Ascending aorta (tissue), 2 donors: ENCODE data around the gene CRACR2B. TPM values are rescaled to one million over a fixed set of nuclear protein-coding genes. Genes with fewer than 3 reads are reported as not detected.

ENCODE experiments used
- DNase-seq, 2 donors: peaks; one replicate each; pipeline ENCODE4 v3.0.0-alpha.2; 2019; ENCODE audit warnings: low spot score in 2 of 2
- H3K27ac ChIP-seq, 2 donors: fragments of 200-600 bp; sonication (generic); one replicate each; pipeline ENCODE4 v1.5.1; 2016 to 2017; ENCODE audit warnings: mild to moderate bottlenecking in 1 of 2
- H3K27me3 ChIP-seq: fragments of 200-600 bp; sonication (generic); one replicate; pipeline ENCODE4 v1.5.1; 2017
- H3K36me3 ChIP-seq, 2 donors: fragments of 200-600 bp; sonication (generic); one replicate each; pipeline ENCODE4 v1.5.1; 2016
- H3K4me1 ChIP-seq, 2 donors: fragments of 200-600 bp; sonication (generic); one replicate each; pipeline ENCODE4 v1.5.1; 2016 to 2017; ENCODE audit warnings: mild to moderate bottlenecking in 1 of 2
- H3K4me3 ChIP-seq, 2 donors: fragments of 200-600 bp; sonication (generic); one replicate each; pipeline ENCODE4 v1.5.1; 2016 to 2017; ENCODE audit warnings: mild to moderate bottlenecking in 1 of 2
- H3K9me3 ChIP-seq, 2 donors: fragments of 200-600 bp; sonication (generic); one replicate each; pipeline ENCODE4 v1.5.1; 2016
- intact Hi-C: fragments of 100-400 bp; cut with DNase I; formaldehyde crosslinking; loops from one replicate; pipeline ENCODE4 v1.15.1; 2023
- total RNA-seq: library from RNA; depleted of rRNA; stranded (reverse); fragments of >200 nt; gene quantifications from one replicate; pipeline ENCODE4 v1.1.0, GENCODE V29; 2016
- TF ChIP-seq, protein P1 (sequence below), 3 experiments: fragments of 200-600 bp in 2 of 3; fragments of 450-650 bp in 1 of 3; sonication (generic) in 2 of 3; IDR thresholded peaks; one replicate each; pipeline ENCODE4 v1.5.1; 2016 to 2019; ENCODE audit warnings: antibody characterized with exemption in 3 of 3, mild to moderate bottlenecking in 1 of 3, moderate library complexity in 1 of 3

Gene CRACR2B
- total RNA-seq, 1 donor from 2014 or later: 20.5 TPM

DNA sequence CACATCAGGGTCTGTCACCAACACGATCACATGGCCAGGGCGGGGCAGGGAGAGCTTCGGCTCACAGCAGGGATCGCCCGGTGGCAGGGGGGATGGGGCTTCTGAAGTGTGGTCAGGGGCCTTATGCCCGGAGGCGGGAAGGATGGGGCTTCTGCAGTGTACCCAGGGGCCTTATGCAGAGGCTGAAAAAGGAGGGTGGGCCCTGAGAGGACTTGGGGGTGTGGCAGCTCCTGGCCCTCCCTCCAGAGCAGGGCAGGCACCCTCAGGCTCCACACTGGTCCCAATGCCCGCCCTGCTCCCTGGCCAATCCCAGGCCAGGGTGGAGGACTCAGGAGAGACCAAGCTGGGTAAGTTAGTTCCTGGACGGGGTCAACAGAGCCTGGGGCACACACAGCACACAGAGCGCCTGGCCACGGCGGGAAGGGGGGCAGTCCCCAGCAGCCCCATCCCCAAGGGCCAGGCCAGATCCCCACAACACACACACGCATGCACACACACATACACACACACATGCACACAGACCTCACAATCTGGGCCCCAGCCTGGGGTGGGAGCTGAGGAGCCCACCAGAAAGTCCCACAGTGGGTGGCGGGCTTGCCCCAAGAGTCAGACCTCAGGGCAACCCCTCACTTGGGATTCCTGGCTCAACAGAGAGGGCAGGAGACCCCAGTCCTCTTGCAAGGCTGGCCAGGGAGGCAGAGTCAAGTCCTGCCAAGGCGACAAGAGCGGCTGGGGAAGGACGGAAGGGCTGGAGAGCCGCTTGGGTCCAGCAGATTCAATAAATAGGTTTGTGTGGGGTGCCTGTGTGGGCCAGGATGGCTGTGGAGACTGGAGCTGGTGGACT, 36.8 kb upstream of the CRACR2B start:
- H3K27ac ChIP-seq: no peak overlapping the region
- no peaks in the 10 kb centered on the region for H3K9me3 ChIP-seq
- H3K4me3 ChIP-seq: no peak overlapping the region
- TF ChIP-seq, protein P1, sequence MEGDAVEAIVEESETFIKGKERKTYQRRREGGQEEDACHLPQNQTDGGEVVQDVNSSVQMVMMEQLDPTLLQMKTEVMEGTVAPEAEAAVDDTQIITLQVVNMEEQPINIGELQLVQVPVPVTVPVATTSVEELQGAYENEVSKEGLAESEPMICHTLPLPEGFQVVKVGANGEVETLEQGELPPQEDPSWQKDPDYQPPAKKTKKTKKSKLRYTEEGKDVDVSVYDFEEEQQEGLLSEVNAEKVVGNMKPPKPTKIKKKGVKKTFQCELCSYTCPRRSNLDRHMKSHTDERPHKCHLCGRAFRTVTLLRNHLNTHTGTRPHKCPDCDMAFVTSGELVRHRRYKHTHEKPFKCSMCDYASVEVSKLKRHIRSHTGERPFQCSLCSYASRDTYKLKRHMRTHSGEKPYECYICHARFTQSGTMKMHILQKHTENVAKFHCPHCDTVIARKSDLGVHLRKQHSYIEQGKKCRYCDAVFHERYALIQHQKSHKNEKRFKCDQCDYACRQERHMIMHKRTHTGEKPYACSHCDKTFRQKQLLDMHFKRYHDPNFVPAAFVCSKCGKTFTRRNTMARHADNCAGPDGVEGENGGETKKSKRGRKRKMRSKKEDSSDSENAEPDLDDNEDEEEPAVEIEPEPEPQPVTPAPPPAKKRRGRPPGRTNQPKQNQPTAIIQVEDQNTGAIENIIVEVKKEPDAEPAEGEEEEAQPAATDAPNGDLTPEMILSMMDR (IDR thresholded peaks at IDR 0.05): no peak
- peaks cover 0 to 3% of the 10 kb centered on the region in 2 donors for H3K36me3 ChIP-seq
- peaks cover 3% of the 10 kb centered on the region for H3K27me3 ChIP-seq
- no peak for DNase-seq
- peaks cover 0 to 6% of the 10 kb centered on the region in 2 donors for H3K4me1 ChIP-seq
- intact Hi-C loops: no loop called here

DNA sequence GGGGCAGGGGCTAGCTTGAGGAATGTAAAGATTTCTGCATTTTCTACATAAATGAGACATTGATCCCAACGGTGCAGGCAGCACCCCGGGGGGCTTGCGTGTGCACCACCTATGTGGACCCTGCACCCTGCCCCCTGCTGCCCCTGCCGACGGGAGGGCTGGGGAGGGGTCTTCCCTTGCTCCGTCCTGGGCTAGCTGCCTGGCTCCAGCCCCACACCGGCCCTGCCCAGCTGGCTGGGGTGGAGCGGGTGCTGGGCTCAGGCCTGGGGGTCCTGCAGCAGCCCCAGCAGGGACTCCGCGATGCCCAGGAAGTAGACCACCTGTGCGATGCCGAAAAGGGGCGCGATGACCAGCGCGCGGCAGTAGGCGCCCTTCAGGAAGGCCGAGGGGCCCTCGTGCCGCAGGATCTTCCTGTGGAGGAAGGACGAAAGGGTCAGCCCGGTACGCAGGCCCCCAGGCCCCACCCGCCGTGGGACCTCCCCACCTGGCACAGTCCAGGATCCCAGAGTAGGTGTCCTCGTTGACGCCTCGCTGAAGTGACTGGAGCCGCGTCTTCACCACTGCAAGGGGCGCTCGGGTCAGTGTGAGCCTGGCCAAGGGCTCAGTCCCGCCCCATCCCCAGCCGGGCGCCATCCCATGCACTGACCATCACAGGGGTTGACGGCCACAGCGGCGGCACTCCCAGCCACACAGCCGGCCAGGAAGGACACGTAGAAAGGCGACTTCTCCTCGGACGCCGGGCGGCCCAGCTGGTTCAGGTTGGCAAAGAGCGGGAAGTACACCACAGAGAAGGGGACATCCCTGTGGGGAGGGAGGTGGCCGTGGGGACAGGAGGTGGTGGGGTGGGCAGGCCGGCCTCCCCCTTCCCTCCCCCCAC, 35.8 kb upstream of the CRACR2B start:
- Histone ChIP-seq H3K36me3 (peaks cover 0 to 3% of the 10 kb centered on the region in 2 donors), H3K9me3 (no peaks in the 10 kb centered on the region), H3K4me3 (no peak overlapping the region), H3K27me3 (peaks cover 3% of the 10 kb centered on the region), H3K4me1 (peaks cover 6 to 12% of the 10 kb centered on the region in 2 donors), H3K27ac (no peak overlapping the region)
- intact Hi-C loops: no loop called here
- no peak for DNase-seq
- TF ChIP-seq, protein P1 (IDR thresholded peaks at IDR 0.05): no peak

DNA sequence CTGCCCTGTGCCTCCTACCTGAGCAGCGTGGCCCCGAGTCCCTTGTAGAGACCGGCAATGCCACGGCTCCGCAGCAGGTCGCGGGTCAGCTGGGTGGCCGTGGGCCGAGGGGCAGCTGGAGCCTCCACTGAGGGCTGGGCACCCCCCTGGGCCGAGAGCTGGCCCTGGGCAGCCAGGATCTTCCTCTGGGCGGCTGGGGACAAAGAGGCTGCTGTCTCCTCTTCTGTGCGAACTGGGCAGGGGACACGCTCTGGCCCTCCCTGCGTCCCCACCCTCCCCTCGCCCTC, 35.2 kb upstream of the CRACR2B start:
- Histone ChIP-seq H3K36me3 (peaks cover 0 to 3% of the 10 kb centered on the region in 2 donors), H3K27me3 (peaks cover 3% of the 10 kb centered on the region), H3K27ac (no peak overlapping the region), H3K9me3 (no peaks in the 10 kb centered on the region), H3K4me3 (no peak overlapping the region), H3K4me1 (peaks cover 9 to 16% of the 10 kb centered on the region in 2 donors)
- TF ChIP-seq, protein P1 (IDR thresholded peaks at IDR 0.05): no peak
- intact Hi-C loops: no loop called here
- DNase-seq: no peak

DNA sequence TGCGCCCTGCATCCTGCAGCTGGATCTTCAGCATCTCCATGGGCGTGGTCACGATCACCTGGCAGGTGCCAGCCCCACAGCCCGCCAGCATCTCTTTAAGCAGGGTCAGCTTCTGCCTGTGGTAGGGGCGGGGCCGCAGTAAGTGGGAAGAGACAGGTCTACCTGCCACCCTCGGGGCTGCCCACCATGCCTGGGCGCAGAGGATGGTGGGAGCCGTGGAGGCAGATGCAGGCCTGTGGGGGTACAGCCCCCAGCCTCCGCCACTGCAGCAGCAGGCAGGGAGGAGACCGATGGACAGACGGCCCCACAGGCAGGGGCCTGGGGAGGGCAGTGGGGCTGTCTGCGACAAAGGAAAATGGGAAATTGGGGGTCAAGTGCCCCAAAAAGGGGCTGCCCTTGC, 34.8 kb upstream of the CRACR2B start:
- TF ChIP-seq, protein P1 (IDR thresholded peaks at IDR 0.05): no peak
- Histone ChIP-seq H3K9me3 (no peaks in the 10 kb centered on the region), H3K36me3 (peaks cover 0 to 3% of the 10 kb centered on the region in 2 donors), H3K4me1 (peaks cover 9 to 16% of the 10 kb centered on the region in 2 donors), H3K4me3 (no peak overlapping the region), H3K27ac (no peak overlapping the region), H3K27me3 (peaks cover 3% of the 10 kb centered on the region)
- intact Hi-C loops: no loop called here
- DNase-seq: no peak

DNA sequence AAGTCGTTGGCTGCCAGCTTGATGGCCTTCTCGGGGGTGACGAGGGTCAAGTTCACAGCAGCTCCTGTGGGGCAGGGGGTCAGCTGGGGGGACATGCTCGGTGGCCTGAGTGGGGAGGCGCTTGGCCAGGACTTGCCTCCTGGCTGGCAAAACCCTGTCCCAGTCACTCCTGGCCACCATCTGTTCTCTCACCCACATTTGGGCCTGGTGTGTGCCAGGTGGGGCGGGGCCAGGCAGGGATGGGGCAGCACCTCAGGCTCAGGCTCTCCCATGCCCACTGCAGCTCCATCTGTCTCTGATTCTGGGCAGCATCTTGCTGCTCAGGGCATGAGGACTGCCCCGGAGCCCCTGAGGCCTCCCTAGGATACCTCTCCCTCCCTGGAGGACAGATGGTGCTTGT, 34.2 kb upstream of the CRACR2B start:
- Histone ChIP-seq H3K4me1 (peaks cover 12 to 20% of the 10 kb centered on the region in 2 donors), H3K27ac (no peak overlapping the region), H3K4me3 (no peak overlapping the region), H3K36me3 (peaks cover 0 to 3% of the 10 kb centered on the region in 2 donors), H3K27me3 (no peaks in the 10 kb centered on the region), H3K9me3 (no peaks in the 10 kb centered on the region)
- TF ChIP-seq, protein P1 (IDR thresholded peaks at IDR 0.05): no peak
- intact Hi-C loops: no loop called here
- DNase-seq: no peak
